Peyer's patch (tissue), 4 donors: Measurements from ENCODE around the gene BRD3OS.

Source experiments
- POLR2A ChIP-seq, 2 donors: fragments of 450-650 bp; IDR thresholded peaks; one replicate each; pipeline ENCODE4 v1.5.1; 2017; ENCODE audit warnings: antibody characterized with exemption in 2 of 2, mild to moderate bottlenecking in 2 of 2, moderate library complexity in 2 of 2
- TF ChIP-seq, protein P1 (sequence below), 6 experiments: fragments of 450-650 bp in 4 of 6; fragments of 200-600 bp in 2 of 6; sonication (generic) in 1 of 6; IDR thresholded peaks; one replicate each; pipeline ENCODE4 v1.5.1; 2017 to 2019; ENCODE audit warnings: antibody characterized with exemption in 6 of 6, mild to moderate bottlenecking in 3 of 6, moderate library complexity in 1 of 6

DNA sequence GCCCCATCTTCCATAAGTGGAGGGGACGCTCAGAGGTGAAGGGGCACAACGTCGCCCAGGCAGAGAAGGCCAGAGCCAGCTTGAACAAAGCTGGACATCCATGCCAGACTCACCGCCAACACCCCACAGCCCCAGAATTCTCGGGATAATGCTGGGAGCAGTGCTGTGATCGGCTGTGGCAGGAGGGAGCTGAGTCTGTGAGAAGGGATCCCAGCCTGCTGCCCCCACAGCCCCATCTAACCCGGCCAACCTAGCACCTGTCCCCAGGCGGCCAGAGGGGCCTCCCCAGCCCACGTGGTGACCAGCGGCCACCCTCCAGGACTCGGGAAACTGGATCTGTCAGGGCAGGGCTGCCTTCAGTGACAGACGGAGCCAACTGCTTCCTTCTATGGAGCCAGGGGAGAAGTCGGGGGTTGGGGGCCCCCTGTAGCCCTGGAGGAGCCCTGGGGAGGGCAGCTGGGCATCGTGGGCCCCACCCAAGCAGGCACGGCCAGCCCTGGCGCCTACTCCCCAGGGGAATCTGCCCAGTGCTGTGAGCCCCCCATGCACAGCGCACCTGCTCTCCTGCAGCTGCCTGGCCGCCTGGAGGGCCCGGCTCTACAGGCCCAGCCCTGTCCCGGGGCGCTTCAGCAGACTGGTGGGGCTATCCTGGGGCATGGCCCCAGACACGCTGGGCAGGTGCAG lies 36.5 kb downstream of the BRD3OS start:
- TF ChIP-seq, protein P1, sequence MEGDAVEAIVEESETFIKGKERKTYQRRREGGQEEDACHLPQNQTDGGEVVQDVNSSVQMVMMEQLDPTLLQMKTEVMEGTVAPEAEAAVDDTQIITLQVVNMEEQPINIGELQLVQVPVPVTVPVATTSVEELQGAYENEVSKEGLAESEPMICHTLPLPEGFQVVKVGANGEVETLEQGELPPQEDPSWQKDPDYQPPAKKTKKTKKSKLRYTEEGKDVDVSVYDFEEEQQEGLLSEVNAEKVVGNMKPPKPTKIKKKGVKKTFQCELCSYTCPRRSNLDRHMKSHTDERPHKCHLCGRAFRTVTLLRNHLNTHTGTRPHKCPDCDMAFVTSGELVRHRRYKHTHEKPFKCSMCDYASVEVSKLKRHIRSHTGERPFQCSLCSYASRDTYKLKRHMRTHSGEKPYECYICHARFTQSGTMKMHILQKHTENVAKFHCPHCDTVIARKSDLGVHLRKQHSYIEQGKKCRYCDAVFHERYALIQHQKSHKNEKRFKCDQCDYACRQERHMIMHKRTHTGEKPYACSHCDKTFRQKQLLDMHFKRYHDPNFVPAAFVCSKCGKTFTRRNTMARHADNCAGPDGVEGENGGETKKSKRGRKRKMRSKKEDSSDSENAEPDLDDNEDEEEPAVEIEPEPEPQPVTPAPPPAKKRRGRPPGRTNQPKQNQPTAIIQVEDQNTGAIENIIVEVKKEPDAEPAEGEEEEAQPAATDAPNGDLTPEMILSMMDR (IDR thresholded peaks at IDR 0.05): no peak
- no peak for TF ChIP-seq POLR2A (IDR thresholded peaks at IDR 0.05)
